ENCODE measurements around the gene PRAME. TPM values are rescaled to one million over a fixed set of nuclear protein-coding genes. Genes with fewer than 3 reads are reported as not detected.
"Not testable (repeated sequence)": the region's sequence is repeated elsewhere in the genome, so short reads cannot be mapped to it uniquely, and the experiment has no call there.

The PRAME gene
- total RNA-seq, 1 donor from 2014 or later: 0.10 TPM

- no peak for TF ChIP-seq CTCF (conservative IDR thresholded peaks at IDR 0.05)
- peaks cover 55% of the 10 kb centered on the region for H3K27me3 Mint-ChIP-seq
- H3K36me3 Mint-ChIP-seq: no peaks in the 10 kb centered on the region
- no peak overlapping the region for H3K4me3 Mint-ChIP-seq
- no peak for DNase-seq (ENCODE audit: extremely low spot score, unreplicated experiment)
- no peak overlapping the region for H3K27ac Mint-ChIP-seq
- no peaks in the 10 kb centered on the region for H3K4me1 Mint-ChIP-seq (ENCODE audit: unreplicated experiment)
- H3K9me3 Mint-ChIP-seq: no peaks in the 10 kb centered on the region
Measured at GRCh38 chr22:22584722-22585121, 25.7 kb upstream of the PRAME start.

GRCh38 chr22:22583030-22583429 is 24.0 kb upstream of the PRAME start:
- no peak overlapping the region for H3K27ac Mint-ChIP-seq
- H3K36me3 Mint-ChIP-seq: no peaks in the 10 kb centered on the region
- H3K4me1 Mint-ChIP-seq (ENCODE audit: unreplicated experiment): no peaks in the 10 kb centered on the region
- peaks cover 59% of the 10 kb centered on the region for H3K27me3 Mint-ChIP-seq
- TF ChIP-seq CTCF (conservative IDR thresholded peaks at IDR 0.05): no peak
- H3K4me3 Mint-ChIP-seq: no peak overlapping the region
- H3K9me3 Mint-ChIP-seq: no peaks in the 10 kb centered on the region
- no peak for DNase-seq (ENCODE audit: extremely low spot score, unreplicated experiment)

- H3K4me3 Mint-ChIP-seq; H3K27ac Mint-ChIP-seq; H3K4me1 Mint-ChIP-seq (ENCODE audit: unreplicated experiment); H3K36me3 Mint-ChIP-seq; DNase-seq (ENCODE audit: extremely low spot score, unreplicated experiment); H3K9me3 Mint-ChIP-seq: not testable (repeated sequence)
- H3K27me3 Mint-ChIP-seq: peaks cover 61% of the 10 kb centered on the region
Measured at GRCh38 chr22:22581524-22581923, 22.5 kb upstream of the PRAME start.

GRCh38 chr22:22579869-22580604 is 21.0 kb upstream of the PRAME start:
- no peak for DNase-seq (ENCODE audit: extremely low spot score, unreplicated experiment)
- Mint-ChIP-seq H3K9me3 (no peaks in the 10 kb centered on the region), H3K36me3 (no peaks in the 10 kb centered on the region), H3K4me1 (ENCODE audit: unreplicated experiment) (no peaks in the 10 kb centered on the region), H3K27ac (no peak overlapping the region), H3K27me3 (peaks cover 60% of the 10 kb centered on the region), H3K4me3 (no peak overlapping the region)
- TF ChIP-seq CTCF (conservative IDR thresholded peaks at IDR 0.05): no peak

- no peak overlapping the region for H3K4me3 Mint-ChIP-seq
- no peak for DNase-seq (ENCODE audit: extremely low spot score, unreplicated experiment)
- no peak overlapping the region for H3K27ac Mint-ChIP-seq
- H3K27me3 Mint-ChIP-seq: peaks cover 59% of the 10 kb centered on the region
- no peaks in the 10 kb centered on the region for H3K4me1 Mint-ChIP-seq (ENCODE audit: unreplicated experiment)
- no peak for TF ChIP-seq CTCF (conservative IDR thresholded peaks at IDR 0.05)
- H3K36me3 Mint-ChIP-seq: no peaks in the 10 kb centered on the region
- no peaks in the 10 kb centered on the region for H3K9me3 Mint-ChIP-seq
Measured at GRCh38 chr22:22578702-22579424, 19.8 kb upstream of the PRAME start.

GRCh38 chr22:22576989-22577427 is 17.9 kb upstream of the PRAME start:
- TF ChIP-seq CTCF (conservative IDR thresholded peaks at IDR 0.05): no peak
- H3K9me3 Mint-ChIP-seq: no peaks in the 10 kb centered on the region
- H3K4me1 Mint-ChIP-seq (ENCODE audit: unreplicated experiment): no peaks in the 10 kb centered on the region
- H3K27me3 Mint-ChIP-seq: peaks cover 61% of the 10 kb centered on the region
- H3K4me3 Mint-ChIP-seq: no peak overlapping the region
- no peak for DNase-seq (ENCODE audit: extremely low spot score, unreplicated experiment)
- no peaks in the 10 kb centered on the region for H3K36me3 Mint-ChIP-seq
- no peak overlapping the region for H3K27ac Mint-ChIP-seq
